AG08396 (cell line): ENCODE data around the gene CD40.
A peak's percentile ranks its signal among the peaks of the same experiment; 100 is the strongest.
"Not testable (repeated sequence)": the region's sequence is repeated elsewhere in the genome, so short reads cannot be mapped to it uniquely, and the experiment has no call there.

ENCODE experiments used
- DNase-seq: peaks from one replicate; pipeline ENCODE4 v3.0.0; 2012; ENCODE audit warnings: low spot score, mixed read lengths

Gene CD40

DNA sequence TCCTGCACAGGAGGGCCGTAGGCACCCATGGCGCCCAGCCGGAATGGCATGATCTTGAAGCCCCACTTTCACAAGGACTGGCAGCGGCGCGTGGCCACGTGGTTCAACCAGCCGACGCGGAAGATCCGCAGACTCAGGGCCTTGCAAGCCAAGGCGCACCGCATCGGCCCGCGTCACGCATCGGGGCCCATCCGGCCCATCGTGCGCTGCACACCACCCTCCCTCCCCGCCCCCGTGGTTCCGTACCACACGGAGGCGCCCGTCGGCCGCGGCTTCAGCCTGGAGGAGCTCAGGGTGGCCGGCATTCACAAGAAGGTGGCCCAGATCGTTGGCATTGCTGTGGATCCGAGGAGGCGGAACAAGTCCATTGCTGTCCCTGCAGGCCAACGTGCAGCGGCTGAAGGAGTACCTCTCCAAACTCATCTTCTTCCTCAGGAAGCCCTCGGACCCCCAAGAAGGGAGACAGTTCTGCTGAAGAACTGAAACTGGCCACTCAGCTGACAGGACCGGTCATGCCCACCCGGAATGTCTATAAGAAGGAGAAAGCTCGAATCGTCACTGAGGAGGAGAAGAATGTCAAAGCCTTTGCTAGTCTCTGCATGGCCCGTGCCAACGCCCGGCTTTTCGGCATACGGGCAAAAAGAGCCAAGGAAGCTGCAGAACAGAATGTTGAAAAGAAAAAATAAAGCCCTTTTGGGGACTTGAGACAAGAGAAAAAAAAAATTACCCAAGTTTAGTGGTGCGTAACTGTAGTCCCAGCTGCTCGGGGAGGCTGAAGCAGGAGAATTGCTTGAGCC is 18.4 kb upstream of the CD40 start:
- no peak for DNase-seq

DNA sequence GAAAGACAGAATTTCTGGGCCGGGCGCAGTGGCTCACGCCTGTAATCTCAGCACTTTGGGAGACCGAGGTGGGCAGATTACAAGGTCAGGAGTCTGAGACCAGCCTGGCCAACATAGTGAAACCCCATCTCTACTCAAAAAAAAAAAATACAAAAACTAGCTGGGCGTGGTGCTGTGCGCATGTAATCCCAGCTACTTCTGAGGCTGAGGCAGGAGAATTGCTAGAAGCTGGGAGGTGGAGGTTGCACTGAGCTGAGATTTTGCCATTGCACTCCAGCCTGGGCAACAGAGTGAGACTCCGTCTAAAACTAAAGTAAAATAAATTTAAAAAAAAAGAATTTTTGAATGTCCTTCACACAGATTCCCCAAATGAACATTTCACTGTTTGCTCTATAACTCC is 17.7 kb upstream of the CD40 start:
- DNase-seq = not testable (repeated sequence)

DNA sequence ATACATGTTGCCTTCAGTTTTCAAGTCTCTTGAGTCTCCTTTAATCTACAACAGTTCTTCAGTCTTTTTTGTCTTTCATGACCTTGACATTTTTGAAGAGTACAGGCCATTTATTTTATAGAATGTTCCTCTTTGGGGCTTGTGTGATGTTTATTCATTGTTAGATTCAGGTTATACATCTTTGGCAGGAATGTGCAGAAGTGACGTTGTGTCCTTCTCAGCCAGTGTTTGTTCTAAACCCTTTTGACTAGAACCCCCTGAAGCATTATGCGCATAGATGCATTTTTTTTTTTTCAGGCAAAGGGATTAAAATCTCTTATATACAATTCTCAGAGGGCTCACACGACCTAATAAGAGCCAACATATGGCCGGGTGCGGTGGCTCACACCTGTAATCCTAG is 17.1 kb upstream of the CD40 start:
- DNase-seq = no peak

DNA sequence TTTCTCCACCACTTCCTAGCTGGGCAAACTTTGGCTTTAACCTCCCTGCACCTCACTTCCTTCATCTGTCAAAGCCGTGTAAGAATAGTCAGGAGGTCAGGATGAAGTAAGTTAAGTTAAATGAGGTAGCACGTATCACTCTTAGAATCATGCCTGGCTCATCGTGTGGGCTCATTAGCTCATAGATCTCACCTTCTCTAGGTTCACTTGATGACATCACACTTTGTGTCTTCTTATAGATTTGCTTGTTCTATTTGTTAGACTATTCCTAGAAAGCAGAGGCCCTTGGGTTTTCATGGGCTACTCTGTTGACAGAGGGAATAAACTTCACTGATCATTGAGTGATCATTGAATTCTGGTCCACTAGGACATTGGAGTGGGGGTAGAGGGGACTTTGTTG is 16.2 kb upstream of the CD40 start:
- no peak for DNase-seq

DNA sequence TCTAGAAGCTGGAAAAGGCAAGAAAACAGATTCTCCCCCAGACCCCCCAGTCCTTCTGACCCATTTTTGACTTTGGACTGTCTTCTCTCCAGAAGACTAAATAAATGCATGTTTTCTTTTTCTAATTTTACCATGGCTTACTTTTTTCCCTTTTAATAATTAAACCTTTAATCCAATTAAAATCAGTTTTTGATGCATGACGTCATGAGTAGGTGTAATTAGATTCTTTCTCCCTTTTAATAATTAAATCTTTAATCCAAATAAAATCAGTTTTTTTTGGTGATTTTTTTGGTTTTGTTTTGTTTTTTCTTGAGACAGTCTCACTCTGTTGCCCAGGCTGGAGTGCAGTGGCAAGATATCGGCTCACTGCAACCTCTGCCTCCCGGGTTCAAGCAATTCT is 15.2 kb upstream of the CD40 start:
- no peak for DNase-seq

DNA sequence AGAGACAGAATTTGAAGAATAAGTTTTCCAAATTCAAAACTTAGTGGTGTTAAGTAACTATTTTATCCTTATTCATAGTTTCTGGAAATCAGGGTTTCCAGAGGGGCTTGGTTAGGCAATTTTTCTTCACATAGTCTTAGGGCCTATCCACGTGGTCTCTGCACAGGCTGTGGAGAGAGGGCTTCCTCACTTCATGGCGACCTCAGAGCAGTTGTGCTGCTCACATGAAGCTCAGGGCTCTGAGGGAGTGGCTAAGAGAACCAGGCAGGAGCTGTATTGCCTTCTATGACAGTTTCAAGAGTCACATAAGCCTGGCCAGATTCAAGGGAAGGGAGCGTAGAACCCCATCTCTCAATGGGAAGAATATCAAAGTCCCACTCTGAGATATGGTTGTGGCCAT is 13.9 kb upstream of the CD40 start:
- DNase-seq = no peak

DNA sequence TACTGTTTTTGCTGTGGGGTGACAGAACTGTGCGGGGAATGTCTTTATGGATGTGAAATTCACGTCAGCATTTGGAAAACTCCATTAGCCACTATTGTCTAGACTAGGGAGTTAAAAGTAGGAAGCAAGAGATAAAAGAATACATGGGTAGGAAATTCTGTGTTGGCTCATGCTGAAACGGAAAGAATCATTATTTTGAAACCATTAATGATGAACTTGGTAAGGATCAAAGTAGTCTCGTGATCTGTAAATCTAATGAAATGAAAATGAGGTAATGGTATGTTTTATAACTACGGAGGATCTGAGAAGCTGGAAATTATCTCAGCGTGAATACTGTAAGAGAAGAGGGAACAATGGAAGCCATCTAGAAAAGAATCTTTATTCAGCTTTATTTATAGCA is 11.1 kb upstream of the CD40 start:
- DNase-seq = no peak

DNA sequence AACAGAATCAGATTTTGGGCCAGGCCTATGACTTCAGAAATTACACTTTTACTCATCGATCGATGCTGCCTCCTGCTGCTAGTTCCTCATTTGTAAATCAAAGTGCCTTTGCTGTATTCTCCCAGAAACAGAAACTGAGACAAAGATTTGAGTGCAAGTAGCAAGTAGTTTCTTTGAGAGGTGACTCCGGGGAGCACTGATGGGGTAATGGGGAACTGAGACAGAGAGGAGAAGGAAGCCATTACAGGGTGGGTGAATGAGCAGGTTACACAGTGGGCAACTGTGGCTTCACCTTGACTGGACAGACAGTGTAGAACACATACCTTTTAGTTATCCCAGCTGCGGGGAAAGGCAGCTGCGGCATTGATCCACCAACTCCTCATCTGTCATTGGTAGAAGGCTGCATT is 9.7 kb upstream of the CD40 start:
- no peak for DNase-seq

DNA sequence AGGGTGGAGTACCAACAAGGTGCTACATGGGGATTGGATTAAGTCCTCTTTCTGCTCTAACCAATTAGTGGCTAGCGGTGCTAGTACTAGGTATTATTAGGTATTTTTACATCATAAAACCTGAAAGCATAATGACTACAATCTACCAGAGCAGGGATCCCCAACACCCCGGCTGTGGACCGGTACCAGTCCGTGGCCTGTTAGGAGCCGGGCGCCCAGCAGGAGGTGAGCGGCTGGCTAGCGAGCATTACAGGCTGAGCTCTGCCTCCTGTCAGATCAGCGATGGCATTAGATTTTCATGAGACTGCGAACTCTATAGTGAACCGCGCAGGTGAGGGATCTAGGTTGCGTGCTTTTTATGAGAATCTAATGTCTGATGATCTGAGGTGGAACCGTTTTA is 9.1 kb upstream of the CD40 start:
- DNase-seq = no peak

DNA sequence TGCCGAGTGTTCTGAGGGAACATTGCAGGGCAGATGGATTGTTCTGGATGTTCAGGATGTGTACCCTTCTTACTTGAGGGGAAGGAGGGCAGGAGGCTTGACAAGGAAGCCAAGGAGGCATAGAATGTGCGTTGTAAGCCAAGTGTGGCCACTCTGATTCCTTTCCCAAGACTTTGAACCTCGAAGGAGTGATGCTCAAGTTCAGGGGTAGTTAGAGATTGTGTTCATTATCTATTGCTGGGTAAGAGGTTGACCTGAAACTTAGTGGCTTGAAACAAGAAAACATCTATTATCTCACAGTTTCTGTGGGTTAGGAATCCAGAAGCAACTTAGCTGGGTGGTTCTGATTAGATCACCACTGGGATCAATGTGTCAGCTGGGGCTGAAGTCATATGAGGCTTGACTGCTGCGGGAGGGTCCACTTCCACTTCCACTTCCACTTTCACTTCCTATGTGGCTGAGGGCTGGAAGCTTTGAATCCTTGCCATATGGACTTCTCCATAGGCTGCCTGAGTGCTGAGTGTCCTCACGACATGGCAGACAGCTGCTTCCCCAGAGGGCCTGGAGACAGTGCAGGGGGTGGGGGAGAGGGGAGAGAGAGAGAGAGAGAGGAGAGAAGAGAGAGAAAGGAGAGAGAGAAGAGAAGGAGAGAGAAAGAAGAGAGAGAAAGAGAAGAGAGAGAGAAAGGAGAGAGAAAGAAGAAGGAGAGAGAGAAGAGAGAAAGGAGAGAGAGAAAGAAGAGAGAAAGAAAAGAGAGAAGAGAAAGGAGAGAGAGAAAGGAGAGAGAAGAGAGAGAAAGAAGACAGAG is 6.9 kb upstream of the CD40 start:
- no peak for DNase-seq

DNA sequence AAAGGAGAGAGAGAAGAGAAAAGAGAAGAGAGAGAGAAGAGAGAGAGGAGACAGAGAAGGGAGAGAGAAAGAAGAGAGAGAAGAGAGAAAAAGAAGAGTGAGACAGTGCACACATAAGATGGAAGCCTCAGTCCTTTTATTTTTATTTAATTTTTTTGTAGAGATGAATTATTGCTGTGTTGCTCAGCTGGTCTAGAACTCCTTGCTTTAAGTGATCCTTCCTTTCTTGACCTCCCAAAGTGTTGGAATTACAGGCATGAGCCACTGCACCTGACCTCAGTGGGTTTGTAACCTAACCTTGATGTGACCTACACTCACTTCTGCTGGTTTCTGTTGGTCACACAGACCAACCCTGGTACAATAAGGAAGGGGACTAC is 6.3 kb upstream of the CD40 start:
- no peak for DNase-seq

DNA sequence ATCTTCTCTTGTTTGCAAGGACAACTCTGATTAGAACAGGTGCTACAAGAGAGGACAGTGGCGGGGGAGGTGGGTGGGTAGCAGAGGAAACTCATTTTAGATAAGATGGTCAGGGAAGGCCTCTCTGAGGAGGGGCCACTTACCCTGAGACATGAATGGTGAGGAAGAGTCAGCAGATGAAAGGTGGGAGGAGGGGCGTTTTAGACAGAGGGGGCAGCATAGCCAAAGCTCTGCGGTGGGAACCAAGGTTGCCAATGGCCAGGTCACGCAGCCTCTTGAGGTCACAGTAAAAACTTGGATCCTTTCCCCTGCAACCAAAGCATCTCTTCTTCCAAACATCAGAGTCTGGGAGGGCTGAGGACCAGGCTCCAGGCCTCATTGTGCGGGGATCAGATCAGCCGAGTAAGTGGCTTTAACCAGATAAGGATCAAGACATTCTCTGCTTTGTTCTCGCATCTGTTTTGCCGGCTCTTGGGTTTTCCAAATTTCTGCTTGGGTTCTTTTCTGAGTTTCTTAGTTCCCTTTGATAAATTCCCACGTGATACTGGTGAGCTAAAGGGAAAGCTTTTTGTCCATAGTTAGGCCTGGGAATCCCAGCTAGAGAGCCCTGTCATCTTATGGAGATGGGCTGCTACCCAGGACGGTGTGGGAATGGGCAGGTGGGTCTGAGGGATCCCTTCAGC is 5.5 kb upstream of the CD40 start:
- no peak for DNase-seq

DNA sequence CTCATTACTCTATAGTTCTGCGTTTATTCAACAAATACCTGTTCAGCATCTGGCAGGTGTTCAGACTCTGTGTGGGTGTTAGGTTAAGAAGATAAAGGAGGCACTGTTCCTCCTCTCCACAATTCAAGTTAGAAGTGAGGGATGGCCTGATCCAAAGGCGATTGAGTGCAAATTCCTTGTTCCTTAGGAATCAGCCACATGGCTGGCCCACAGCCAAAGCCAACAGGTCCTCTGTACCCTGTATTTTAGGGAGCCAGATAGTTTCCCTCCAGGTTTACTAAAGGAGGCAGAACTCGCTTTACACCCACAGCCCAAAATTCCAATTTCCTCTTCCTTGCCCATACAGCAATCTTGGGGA is 5.0 kb upstream of the CD40 start:
- no peak for DNase-seq

DNA sequence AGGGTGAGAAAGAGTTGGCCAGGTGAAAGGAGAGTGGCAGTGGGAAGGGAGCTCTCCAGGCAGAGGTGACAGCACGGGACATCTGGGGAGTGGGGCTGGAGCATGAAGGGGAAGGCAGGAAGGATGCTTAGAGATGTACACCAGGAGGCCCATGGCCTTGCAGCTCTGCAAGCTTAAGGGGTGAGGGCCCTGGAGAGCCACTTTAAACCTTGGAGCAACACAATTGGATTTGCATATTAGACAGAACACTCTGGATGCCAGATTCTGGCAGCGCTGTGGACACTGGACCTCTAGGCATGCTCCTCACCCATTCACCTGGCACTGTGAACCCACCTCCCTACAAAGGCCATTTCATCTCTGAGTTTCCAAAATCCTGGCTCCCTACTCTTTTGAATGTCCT is 3.7 kb upstream of the CD40 start:
- no peak for DNase-seq

DNA sequence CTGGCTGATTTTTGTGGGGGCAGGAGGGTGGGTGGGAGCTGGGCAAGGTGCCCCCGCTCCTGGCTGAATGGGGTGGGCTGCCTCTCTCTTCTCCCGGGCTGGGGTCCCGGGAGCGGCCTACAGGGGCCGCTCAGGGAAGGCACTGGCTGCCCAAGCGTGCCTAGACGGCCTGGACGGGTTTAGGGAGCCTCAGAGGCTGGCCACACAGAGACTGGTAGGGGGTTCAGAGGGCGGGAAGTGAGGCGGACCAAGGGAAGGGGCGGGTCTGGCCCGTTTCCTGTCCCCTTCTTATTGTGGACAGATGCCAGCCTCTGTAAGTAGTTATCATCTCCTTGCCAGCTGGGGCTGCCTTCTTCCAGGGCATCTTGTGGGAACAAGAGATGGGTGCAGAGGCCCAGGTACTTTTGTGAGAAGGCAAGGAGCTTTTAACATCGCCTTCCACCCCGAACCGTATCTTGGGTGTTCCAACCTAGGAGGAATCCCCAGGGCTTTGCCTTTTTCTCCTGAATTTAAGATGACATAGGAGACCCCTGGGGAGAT is 437 bp downstream of the CD40 start:
- no peak for DNase-seq

DNA sequence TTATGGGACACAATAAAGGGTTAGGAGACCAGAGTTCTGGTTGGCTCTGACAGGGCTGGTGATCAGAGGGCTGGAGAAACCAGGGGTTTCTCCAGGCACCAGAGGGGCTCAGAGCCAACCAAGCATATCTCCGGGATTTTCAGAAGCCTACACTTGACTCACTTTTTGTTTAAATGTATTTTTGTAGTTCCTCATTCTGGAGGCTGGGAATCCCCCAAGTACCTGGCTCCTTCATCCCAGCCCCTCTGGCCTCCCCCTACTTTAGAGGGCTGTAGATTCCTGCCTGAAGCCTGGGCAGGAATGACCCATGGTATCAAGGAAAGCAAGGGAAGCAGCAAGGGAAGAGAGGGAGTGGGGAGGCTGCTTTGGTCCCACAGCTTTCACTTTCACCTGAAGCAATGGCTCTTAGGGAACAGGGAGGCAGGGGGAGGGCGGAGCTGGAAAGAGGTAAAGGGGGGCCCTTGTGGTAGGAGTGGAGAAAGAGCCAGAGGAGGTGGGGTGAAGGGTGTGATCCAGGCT is 973 bp downstream of the CD40 start:
- DNase-seq = no peak

DNA sequence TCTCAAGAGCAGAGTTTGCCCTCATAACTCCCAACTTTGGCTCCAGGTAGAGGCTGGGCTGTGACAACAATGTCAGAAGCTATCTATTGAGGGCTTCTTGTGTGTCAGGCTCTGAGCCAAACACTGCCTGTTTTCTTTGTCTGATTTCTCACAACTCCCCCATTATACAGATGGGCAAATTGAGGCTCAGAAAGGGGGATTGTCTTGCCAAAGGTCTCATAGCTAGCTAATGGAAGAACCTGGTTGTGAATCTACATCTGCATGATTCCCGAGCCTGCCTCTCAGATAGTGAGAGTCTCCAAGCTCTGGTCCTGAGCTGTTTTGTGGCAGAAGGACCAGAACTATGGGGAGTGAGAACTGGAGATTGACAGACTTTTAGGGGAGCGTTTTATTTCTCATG is 1.4 kb downstream of the CD40 start:
- no peak for DNase-seq

DNA sequence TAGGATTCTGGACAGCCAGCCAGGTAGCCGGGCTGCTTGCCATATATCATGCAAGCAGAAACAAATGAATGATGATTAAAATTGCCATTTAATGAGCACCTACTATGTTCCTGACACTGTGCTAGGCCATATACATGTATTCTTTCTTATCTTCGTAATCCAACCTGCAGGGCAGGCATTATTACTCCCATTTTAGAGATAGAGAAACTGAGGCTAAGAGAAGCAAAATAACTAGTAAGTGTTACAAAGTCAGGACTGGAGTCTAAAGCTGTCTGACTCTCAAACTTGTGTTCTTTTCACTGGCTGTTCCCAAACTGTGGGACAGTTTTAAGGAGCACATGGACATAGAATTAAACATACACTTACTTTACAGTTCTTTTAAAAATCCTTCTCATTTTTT is 2.0 kb downstream of the CD40 start:
- no peak for DNase-seq

DNA sequence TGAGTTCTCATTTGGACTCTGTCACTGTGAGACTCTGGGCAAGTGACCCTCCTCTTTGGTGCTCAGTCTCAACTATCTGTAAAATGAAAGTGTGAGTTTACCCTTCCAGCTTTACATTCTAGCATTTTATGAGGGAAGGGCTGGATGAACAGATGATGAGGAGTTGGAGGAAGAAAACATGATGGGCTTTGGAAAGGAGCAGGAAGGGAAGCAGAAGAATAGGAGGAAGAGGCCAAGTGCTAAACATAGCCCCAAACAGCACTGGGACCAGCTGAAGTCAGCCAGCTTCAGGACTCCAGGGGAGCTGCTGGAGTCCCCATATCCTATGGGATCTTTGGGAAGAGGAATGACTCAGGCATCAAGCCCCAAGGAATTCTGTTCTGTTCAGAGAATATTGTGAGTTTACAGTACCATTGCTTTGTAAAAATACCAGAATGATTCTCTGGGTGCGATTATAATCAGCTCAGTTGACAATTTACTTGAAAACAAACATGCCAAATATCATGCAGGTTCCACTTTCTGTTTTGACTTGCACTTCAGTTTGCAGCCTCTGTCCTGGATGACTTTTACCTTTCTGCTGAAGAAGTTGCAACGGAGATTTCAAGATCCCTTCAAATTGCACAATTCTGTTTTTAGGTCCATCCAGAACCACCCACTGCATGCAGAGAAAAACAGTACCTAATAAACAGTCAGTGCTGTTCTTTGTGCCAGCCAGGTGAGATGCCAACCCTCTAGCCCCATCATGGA is 3.2 kb downstream of the CD40 start:
- no peak for DNase-seq

DNA sequence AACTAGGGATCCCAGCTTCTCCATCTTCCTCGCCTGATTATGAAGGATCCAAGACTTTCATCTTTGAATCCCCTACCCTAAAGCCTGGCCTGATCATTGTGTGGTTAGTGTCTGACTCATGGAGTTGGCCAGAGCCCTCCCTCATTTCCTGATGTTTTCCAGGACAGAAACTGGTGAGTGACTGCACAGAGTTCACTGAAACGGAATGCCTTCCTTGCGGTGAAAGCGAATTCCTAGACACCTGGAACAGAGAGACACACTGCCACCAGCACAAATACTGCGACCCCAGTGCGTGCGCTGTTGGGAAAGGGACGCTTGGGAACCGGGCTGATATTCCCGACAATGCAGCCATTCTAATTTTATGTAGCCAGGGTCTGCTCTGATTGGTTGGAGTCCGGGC is 4.0 kb downstream of the CD40 start:
- DNase-seq = peak; percentile 56

DNA sequence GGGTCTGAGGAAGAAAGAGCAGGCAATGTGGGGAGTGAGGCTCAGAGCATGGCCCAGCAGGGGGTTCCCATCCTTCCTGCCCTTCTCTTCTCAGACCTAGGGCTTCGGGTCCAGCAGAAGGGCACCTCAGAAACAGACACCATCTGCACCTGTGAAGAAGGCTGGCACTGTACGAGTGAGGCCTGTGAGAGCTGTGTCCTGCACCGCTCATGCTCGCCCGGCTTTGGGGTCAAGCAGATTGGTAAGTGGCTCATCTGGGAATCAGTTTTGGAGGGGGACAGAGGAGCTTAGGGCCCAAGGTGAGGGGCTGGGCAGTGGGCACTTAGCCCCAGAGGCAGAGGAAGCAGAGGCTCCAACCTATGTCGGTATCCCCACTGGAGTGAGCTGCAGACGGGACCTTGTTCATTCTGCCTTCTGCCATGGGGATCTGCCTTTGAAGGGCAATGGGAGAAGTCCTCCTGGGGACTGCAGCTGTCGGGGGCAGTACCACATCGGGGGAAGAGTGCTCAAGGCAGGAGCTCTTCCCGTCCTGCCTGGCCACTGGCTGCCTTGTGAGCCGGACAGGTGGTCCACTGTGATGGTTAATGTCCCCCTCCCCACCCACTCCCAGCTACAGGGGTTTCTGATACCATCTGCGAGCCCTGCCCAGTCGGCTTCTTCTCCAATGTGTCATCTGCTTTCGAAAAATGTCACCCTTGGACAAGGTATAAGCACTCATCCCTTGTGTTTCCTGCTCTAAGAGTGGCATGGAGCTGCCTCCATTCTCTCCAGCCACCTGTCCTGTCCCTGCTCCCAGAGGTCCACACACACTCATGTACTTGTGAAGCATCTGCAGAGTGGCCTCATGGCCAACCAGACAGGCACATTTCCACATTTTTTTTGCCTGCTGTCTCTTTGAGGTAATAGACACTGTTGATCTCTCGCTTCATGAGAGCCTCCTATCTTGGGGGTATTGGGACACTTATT is 4.7 kb downstream of the CD40 start:
- no peak for DNase-seq
